ENCODE results near the gene HUNK.
"Not testable (repeated sequence)": the region's sequence is repeated elsewhere in the genome, so short reads cannot be mapped to it uniquely, and the experiment has no call there.

HUNK gene

GRCh38 chr21:31870472-31871193, 2.2 kb upstream of the HUNK start:
- H4K12ac ChIP-seq (ENCODE audit: low read depth, low read length), result no peak overlapping the region
- no peak overlapping the region for H3K14ac ChIP-seq (ENCODE audit: low read length)
- DNase-seq, result no peak
- peaks cover 2% of the 10 kb centered on the region for H3K9me3 ChIP-seq (ENCODE audit: insufficient read depth, low read depth, low read length)
- no peak overlapping the region for H4K8ac ChIP-seq (ENCODE audit: low read depth, low read length)
- no peaks in the 10 kb centered on the region for H3K36me3 ChIP-seq (ENCODE audit: control insufficient read depth in 1 of 2, insufficient read depth in 2 of 2, low read length in 2 of 2)
- no CpG with 5 or more reads among the region's 8 CpGs for WGBS (ENCODE audit: extremely low coverage, insufficient coverage, insufficient read length)
- no peak overlapping the region for H2BK12ac ChIP-seq (ENCODE audit: low read length)
- peaks cover 2% of the 10 kb centered on the region for H3K79me2 ChIP-seq (ENCODE audit: control insufficient read depth, insufficient read depth, low read length, poor library complexity)
- H3K4me3 ChIP-seq (ENCODE audit: low read depth, low read length), result no peak overlapping the region
- H3K27me3 ChIP-seq (ENCODE audit: insufficient read depth, low read length), result no peaks in the 10 kb centered on the region
- no peak overlapping the region for H3K18ac ChIP-seq (ENCODE audit: low read length)
- H2AK5ac ChIP-seq (ENCODE audit: low read length), result no peak overlapping the region
- H2BK120ac ChIP-seq (ENCODE audit: insufficient read depth, low read length, poor library complexity), result no peak overlapping the region
- peaks cover 13 to 19% of the 10 kb centered on the region in 2 experiments for H3K4me1 ChIP-seq (ENCODE audit: control insufficient read depth in 1 of 2, insufficient read depth in 2 of 2, low read length in 2 of 2)
- no peak overlapping the region for H3K27ac ChIP-seq (ENCODE audit: low read depth, low read length)
- peaks cover 4% of the 10 kb centered on the region for H3K79me1 ChIP-seq (ENCODE audit: low read length)
- no peak overlapping the region for H2BK5ac ChIP-seq (ENCODE audit: low read depth, low read length, poor library complexity)
- no peak overlapping the region for H3K9ac ChIP-seq (ENCODE audit: low read length)
- H3K4me2 ChIP-seq (ENCODE audit: low read length), result no peak overlapping the region
- no peak overlapping the region for H2AFZ ChIP-seq (ENCODE audit: insufficient read depth, low read length, poor library complexity)
- H4K91ac ChIP-seq (ENCODE audit: low read depth, low read length), result no peak overlapping the region
- H3K23ac ChIP-seq (ENCODE audit: low read length), result no peak overlapping the region
- H3K4ac ChIP-seq (ENCODE audit: low read depth, low read length), result no peak overlapping the region

GRCh38 chr21:31871371-31871770, 1.4 kb upstream of the HUNK start:
- not testable (repeated sequence) for H3K27ac ChIP-seq (ENCODE audit: low read depth, low read length); H3K79me2 ChIP-seq (ENCODE audit: control insufficient read depth, insufficient read depth, low read length, poor library complexity); H4K91ac ChIP-seq (ENCODE audit: low read depth, low read length); H2BK12ac ChIP-seq (ENCODE audit: low read length); H3K14ac ChIP-seq (ENCODE audit: low read length); H3K23ac ChIP-seq (ENCODE audit: low read length); H4K12ac ChIP-seq (ENCODE audit: low read depth, low read length); H2AK5ac ChIP-seq (ENCODE audit: low read length); H2BK5ac ChIP-seq (ENCODE audit: low read depth, low read length, poor library complexity); H3K9ac ChIP-seq (ENCODE audit: low read length); H2AFZ ChIP-seq (ENCODE audit: insufficient read depth, low read length, poor library complexity); H3K27me3 ChIP-seq (ENCODE audit: insufficient read depth, low read length); H3K4me2 ChIP-seq (ENCODE audit: low read length); H2BK120ac ChIP-seq (ENCODE audit: insufficient read depth, low read length, poor library complexity); H3K4me3 ChIP-seq (ENCODE audit: low read depth, low read length); H3K79me1 ChIP-seq (ENCODE audit: low read length); H3K9me3 ChIP-seq (ENCODE audit: insufficient read depth, low read depth, low read length); H3K36me3 ChIP-seq (ENCODE audit: control insufficient read depth in 1 of 2, insufficient read depth in 2 of 2, low read length in 2 of 2); H3K4ac ChIP-seq (ENCODE audit: low read depth, low read length); H3K18ac ChIP-seq (ENCODE audit: low read length); H4K8ac ChIP-seq (ENCODE audit: low read depth, low read length)
- peak in 1 of 2 donors; percentile 62 for DNase-seq
- peaks cover 13 to 19% of the 10 kb centered on the region in 2 experiments for H3K4me1 ChIP-seq (ENCODE audit: control insufficient read depth in 1 of 2, insufficient read depth in 2 of 2, low read length in 2 of 2)
- WGBS (ENCODE audit: extremely low coverage, insufficient coverage, insufficient read length), result no CpG with 5 or more reads among the region's 14 CpGs

- Histone ChIP-seq H2BK12ac (ENCODE audit: low read length) (no peak overlapping the region), H3K14ac (ENCODE audit: low read length) (no peak overlapping the region), H3K4me1 (ENCODE audit: control insufficient read depth in 1 of 2, insufficient read depth in 2 of 2, low read length in 2 of 2) (peaks cover 13 to 22% of the 10 kb centered on the region in 2 experiments), H3K4me2 (ENCODE audit: low read length) (peak overlapping the region; percentile 67), H3K27me3 (ENCODE audit: insufficient read depth, low read length) (no peaks in the 10 kb centered on the region), H2AK5ac (ENCODE audit: low read length) (no peak overlapping the region), H2AFZ (ENCODE audit: insufficient read depth, low read length, poor library complexity) (no peak overlapping the region), H4K8ac (ENCODE audit: low read depth, low read length) (no peak overlapping the region), H3K4ac (ENCODE audit: low read depth, low read length) (no peak overlapping the region), H3K27ac (ENCODE audit: low read depth, low read length) (no peak overlapping the region), H3K9ac (ENCODE audit: low read length) (no peak overlapping the region), H3K9me3 (ENCODE audit: insufficient read depth, low read depth, low read length) (peaks cover 2% of the 10 kb centered on the region), H3K79me1 (ENCODE audit: low read length) (peaks cover 4% of the 10 kb centered on the region), H3K36me3 (ENCODE audit: control insufficient read depth in 1 of 2, insufficient read depth in 2 of 2, low read length in 2 of 2) (no peaks in the 10 kb centered on the region), H2BK120ac (ENCODE audit: insufficient read depth, low read length, poor library complexity) (no peak overlapping the region), H4K91ac (ENCODE audit: low read depth, low read length) (no peak overlapping the region), H3K18ac (ENCODE audit: low read length) (no peak overlapping the region), H3K79me2 (ENCODE audit: control insufficient read depth, insufficient read depth, low read length, poor library complexity) (peaks cover 2% of the 10 kb centered on the region), H3K4me3 (ENCODE audit: low read depth, low read length) (no peak overlapping the region), H4K12ac (ENCODE audit: low read depth, low read length) (no peak overlapping the region), H2BK5ac (ENCODE audit: low read depth, low read length, poor library complexity) (no peak overlapping the region), H3K23ac (ENCODE audit: low read length) (no peak overlapping the region)
- WGBS (ENCODE audit: extremely low coverage, insufficient coverage, insufficient read length), result no CpG with 5 or more reads among the region's 12 CpGs
- DNase-seq, result no peak
Observed at GRCh38 chr21:31872072-31872451, 758 bp upstream of the HUNK start.

- Histone ChIP-seq H3K36me3 (ENCODE audit: control insufficient read depth in 1 of 2, insufficient read depth in 2 of 2, low read length in 2 of 2) (no peaks in the 10 kb centered on the region), H3K4me3 (ENCODE audit: low read depth, low read length) (peak overlapping the region; percentile 72), H3K4me1 (ENCODE audit: control insufficient read depth in 1 of 2, insufficient read depth in 2 of 2, low read length in 2 of 2) (peaks cover 13 to 22% of the 10 kb centered on the region in 2 experiments), H2AK5ac (ENCODE audit: low read length) (no peak overlapping the region), H3K4me2 (ENCODE audit: low read length) (peak overlapping the region; percentile 67), H3K9me3 (ENCODE audit: insufficient read depth, low read depth, low read length) (no peaks in the 10 kb centered on the region), H4K12ac (ENCODE audit: low read depth, low read length) (no peak overlapping the region), H4K91ac (ENCODE audit: low read depth, low read length) (peak overlapping the region; percentile 82), H2AFZ (ENCODE audit: insufficient read depth, low read length, poor library complexity) (peak overlapping the region; percentile 78), H2BK120ac (ENCODE audit: insufficient read depth, low read length, poor library complexity) (peak overlapping the region; percentile 40), H3K18ac (ENCODE audit: low read length) (peak overlapping the region; percentile 70), H3K14ac (ENCODE audit: low read length) (peak overlapping the region; percentile 80), H3K23ac (ENCODE audit: low read length) (no peak overlapping the region), H3K27ac (ENCODE audit: low read depth, low read length) (no peak overlapping the region), H4K8ac (ENCODE audit: low read depth, low read length) (peak overlapping the region; percentile 52), H3K27me3 (ENCODE audit: insufficient read depth, low read length) (no peaks in the 10 kb centered on the region), H3K79me1 (ENCODE audit: low read length) (peaks cover 4% of the 10 kb centered on the region), H3K79me2 (ENCODE audit: control insufficient read depth, insufficient read depth, low read length, poor library complexity) (peaks cover 2% of the 10 kb centered on the region), H2BK5ac (ENCODE audit: low read depth, low read length, poor library complexity) (no peak overlapping the region), H2BK12ac (ENCODE audit: low read length) (no peak overlapping the region), H3K4ac (ENCODE audit: low read depth, low read length) (no peak overlapping the region), H3K9ac (ENCODE audit: low read length) (no peak overlapping the region)
- WGBS (ENCODE audit: extremely low coverage, insufficient coverage, insufficient read length), result no CpG with 5 or more reads among the region's 58 CpGs
- no peak for DNase-seq
Observed at GRCh38 chr21:31873275-31873695, 465 bp downstream of the HUNK start.

All from trophoblast cell (in vitro differentiated cells and primary cell).